GM21526 (cell line): ENCODE data around the gene AKAP6.

Experiments
- ATAC-seq: cut with Tn5 transposase; IDR thresholded peaks from one replicate; pipeline ENCODE4 v1.9.1; 2021; ENCODE audit warnings: moderate library complexity; ENCODE audit not compliant: unreplicated experiment, low FRiP score

AKAP6 gene

DNA sequence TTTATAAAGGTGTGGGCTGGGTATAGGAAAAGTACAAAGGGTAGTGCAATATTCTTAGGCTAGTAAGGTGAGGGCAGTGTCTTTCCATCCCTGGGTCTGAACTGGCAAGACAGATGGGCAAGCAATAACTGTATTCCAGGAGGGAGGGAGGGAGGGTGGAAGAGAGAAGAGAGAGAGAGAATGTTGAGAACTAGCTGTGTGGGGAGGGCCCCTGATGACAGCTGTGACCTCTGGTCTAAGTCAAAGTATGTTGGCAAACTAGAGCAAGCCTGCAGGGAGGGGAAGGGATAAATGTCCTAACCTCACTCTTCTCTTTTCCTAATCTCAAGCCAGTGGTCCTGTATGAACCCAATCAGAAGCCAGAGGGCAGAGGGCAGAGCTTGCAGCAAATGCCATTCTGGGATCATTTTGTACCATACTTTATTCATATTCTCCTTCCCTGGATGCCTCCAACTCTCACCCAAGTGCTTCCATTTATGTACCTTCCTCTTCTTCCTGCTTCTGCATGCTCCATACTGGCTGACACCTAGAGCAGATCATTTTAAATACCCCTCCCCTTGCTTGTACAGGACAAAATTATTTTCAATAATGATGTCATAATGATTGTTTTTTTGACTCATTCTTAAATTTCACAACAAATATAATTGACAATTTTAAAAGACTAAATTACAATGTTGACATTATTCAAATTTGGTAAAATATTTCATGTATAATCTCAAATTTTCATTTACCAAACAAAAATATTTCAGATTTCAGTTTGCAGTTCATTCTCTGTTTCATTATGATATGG lies 75.9 kb downstream of the AKAP6 start:
- ATAC-seq = no peak

DNA sequence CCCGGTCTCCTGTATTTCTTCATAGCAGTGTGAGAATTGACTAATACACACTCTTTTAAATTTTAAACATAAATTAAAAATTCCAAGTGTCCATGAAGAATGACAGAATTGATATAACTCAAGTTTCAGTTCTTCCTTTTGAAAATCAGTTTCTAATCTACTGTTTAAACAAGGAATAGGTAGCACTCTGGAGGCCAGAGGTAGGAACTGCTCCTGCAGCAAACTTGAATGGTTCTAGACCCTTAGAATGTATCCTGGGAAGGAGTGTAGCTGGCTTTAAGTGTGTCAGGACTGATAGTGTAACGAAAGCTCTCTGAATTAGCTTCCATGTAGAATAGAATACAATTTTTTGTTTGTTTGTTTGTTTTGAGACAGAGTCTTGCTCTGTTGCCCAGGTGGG lies 76.8 kb downstream of the AKAP6 start:
- no peak for ATAC-seq

DNA sequence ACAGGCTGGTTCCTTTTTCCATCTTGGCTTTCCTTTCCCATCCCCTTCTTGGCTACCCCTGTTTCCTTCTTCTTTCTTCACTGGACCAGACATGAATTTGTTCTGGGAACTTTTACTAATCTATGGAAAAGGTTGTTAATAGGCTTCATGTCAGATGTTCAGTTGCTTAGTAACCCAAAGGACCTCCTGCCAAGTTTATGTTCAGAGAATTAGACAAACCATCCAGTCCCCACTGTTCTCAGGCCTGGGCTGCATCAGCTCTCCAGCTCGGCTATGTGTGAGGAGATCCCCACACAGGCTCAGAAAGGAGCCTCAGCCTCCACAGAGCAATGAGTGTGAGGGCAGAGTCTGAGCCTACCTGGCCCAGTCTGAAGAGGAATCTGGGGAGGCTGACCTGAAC lies 78.0 kb downstream of the AKAP6 start:
- ATAC-seq = no peak

DNA sequence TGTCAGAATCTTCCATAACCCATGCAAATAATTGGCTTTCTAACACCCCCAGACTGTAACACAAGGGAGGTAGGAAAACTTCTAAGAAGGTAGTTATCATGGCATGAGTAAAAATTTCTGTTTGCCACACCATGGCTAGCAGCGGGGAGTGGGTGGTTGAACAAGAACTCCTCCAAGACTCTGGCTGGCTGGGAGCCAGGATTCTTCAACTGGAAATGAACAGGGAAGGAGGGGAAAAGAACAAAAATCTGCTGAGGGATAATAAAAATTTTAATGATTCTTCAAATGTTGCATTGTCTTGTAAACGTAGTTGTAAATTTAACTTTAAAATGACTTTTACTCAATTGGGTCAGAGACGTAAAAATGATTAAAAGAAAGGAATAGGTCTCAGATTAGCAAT lies 78.9 kb downstream of the AKAP6 start:
- no peak for ATAC-seq

DNA sequence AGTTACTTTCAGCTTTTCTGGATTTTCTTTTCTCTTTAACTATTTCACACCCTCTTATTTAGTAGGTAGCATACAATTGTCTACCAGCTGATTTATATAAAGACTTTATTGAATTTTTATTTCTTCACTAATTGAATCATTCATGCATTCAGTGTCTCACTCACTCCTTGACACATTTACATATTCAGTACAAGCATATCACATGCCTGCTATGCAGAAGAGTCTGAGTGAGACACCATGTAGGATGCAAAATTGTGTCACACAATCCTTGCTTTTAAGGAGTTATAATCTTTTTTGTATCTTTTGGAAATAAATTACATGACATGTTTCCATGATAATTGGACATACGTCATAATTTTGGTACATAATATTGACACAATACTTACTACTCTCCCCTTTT lies 83.0 kb downstream of the AKAP6 start:
- ATAC-seq = no peak

DNA sequence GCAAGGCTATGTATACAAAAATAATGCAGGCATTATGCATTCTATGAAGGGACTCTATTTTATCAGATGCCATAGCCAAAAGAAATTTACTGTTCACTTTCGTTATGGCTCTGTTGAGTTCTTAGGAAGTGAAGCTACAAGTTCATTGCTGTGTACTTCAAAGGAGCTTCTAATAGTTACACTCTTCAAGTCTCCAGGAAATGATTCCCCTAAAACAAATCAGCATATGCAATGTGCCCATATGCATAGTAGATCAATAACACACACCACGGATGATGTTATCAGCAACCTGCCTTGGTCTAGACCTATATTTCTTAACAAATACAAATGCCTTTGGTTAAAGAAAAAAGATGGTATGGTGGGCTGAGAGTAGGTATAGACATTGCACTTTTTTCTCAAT lies 83.4 kb downstream of the AKAP6 start:
- no peak for ATAC-seq

DNA sequence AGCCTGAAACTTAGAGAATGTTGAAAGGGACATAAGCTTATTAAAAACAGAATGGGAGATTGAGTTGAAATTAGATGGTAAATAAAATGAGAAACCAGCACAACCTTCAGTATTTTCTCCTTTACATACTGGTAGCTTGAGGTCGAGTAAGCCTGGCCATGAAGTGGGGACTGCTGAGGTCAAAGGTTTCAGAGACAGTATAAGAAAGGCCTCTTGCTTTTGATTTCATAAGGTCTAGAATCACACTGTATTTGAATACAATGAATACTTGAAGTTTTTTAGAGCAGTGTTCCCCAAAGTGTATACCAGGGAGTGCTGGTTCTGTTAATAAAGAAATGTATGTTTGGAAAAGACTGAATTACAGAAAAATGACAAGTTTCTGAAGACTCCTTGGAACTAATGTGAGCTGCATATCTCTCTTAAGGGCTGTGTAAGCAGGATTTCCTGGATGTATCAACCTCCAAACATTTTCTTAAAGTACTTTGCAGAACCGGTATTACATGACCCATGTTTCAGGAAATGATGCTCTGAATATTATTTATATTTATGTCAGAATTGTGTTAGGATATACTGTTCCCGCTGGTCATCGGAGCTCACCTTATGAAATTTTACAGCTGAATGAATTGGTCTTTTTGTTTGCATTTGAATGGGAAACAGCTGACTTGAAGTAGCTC lies 85.0 kb downstream of the AKAP6 start:
- ATAC-seq = no peak

DNA sequence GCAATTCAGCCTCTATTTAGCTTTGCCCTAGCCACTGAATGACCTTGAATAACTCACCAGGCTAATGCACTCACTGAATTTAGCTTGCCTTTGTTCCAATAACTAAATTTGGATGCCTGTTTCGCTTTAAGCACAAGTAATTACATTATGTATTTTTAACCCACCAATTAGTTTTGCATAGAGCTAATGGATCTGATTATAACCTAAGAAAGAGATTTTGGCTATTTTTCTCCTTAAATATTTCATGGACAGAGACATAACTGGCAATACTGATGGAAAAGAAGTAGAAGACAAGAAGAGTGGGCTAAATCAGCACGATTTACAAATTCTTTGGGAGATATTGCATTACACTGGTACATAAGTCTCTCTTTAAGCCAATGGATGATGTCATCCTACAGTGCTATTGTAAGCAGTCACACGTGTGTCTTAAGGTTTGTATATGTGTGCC lies 85.7 kb downstream of the AKAP6 start:
- no peak for ATAC-seq

DNA sequence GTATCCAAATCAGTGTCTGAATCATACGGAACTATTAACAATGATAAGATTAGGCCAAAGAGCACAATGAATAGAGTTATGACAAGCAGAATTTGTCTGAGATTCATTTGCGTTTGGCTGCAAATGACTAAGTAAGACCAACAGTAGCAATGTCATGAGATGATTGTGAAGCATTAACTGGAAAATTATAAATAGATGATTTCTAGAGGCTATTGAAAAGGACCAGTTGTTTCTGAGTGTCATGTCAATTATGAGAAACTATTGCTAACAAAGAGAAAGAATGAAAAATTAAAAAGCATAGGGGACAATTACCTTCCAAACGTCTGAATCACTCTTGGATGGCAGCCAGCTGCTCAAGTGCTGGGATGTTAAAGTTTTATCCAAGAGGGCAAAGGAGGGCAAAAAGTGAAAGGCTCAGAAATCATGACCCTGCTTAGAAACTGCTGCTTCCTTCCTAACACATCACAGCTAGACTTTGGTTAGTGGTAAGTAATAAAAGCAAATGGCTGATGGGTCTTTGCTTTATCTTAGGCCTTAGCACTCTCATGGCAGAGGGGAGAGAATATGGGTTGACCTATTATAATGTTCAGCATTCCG lies 89.0 kb downstream of the AKAP6 start:
- no peak for ATAC-seq

DNA sequence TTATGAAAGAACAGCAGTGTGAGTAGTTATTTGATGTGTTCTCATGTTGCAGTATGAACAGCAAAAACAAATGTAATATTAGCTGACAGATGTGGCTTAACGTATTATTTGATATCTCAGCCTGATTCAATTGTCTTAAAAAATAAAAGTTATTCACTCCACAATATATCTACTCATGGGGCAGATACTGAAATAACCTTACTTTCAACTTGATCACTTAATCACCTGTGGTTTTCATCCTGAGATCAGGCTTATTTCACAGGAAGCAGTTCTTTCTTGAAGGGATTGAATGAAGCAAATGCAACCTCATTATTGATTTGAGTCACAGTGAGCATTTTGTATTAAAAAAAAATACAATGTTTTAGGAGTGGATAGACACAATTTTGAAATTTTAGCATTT lies 90.3 kb downstream of the AKAP6 start:
- no peak for ATAC-seq

DNA sequence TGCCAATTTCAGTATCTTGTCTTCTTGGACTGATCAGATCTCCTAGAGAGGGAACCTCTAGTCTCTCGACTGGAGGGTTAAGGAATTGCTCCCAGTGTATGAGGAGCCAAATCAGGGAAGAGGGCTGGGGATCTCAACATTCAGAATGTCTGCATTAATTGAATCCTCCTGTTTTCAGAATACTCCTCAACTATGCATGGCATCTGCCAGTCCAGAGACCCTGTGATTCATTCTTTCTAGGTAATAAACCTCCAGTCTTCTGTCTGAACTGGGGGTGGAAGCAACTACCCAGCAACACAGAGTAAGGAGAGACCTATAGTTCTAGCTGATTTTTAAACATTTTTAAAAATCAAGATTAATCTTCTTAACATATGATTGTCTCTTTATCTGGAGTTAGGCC lies 92.7 kb downstream of the AKAP6 start:
- no peak for ATAC-seq

DNA sequence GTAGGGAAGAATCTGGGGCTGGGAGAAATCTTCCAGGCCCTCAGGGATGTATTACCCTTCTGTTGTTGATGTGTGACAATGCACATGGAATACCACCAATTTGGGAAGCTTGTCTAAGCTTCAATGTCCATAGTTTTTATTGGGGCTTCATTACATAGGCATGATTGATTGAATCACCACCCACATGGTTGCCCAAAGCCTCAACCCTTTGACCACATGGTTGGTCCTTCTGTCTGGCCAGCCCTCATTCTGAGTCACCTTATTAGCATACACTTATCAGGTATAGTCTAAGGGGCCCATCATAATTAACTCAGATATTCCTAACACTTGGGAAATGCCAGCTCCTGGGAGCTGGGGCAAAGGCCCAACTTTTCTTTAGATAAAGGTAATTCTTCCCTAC lies 93.3 kb downstream of the AKAP6 start:
- ATAC-seq = no peak

DNA sequence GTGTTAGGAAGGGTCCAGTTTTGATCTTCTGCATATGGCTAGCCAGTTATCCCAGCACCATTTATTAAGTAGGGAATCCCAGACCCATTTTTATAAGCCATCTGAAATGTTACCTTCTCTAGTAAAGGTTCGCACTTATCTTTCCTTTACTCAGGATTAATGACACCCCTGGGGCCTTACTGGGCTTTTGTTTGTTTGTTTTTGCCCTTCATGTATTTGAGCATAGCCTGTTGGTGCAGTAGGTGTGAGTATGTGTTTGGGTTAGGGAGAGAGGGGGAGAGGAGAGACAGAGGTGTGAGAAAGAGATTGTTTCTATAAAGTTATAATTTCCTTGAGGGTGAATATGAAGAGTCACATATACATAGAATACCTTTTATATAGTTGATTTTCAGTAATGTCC lies 96.9 kb downstream of the AKAP6 start:
- no peak for ATAC-seq

DNA sequence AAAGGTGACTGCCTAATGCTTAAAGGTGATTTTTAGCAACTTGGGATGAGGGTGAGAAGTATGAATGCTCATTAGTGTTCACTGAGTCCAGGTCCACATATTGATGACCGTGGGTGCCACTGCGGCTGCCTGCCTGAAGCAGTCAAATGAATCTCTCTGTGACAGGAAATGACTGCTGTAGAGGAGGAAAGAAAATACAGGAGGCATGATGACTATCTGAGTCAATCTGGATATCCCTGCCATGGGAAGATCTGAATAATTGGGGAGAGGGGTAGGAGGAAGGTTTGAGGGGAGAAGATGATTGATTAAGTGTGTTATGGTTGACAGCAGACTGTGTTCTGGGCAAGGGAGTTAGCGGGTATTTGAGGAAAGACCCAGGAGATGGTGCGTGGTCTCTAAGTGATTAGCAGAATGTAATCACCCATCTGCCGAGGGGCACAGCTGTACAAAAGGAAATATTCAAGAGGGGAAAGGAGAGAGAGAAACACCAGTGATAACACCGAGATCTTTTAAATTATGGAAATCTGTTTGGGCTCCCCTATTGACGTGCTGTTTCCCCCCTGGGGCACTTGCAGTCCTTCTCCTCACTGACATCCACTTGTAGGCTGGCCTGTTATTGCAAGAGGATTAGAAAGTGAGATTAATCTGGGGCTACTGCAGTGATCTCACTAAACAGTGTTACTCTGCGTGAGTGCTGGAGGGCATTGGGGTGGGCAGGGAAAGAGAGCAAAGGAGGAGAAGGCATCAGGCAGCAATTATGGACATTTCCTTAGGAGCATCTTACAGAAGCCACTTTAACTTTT lies 97.7 kb downstream of the AKAP6 start:
- ATAC-seq = no peak

DNA sequence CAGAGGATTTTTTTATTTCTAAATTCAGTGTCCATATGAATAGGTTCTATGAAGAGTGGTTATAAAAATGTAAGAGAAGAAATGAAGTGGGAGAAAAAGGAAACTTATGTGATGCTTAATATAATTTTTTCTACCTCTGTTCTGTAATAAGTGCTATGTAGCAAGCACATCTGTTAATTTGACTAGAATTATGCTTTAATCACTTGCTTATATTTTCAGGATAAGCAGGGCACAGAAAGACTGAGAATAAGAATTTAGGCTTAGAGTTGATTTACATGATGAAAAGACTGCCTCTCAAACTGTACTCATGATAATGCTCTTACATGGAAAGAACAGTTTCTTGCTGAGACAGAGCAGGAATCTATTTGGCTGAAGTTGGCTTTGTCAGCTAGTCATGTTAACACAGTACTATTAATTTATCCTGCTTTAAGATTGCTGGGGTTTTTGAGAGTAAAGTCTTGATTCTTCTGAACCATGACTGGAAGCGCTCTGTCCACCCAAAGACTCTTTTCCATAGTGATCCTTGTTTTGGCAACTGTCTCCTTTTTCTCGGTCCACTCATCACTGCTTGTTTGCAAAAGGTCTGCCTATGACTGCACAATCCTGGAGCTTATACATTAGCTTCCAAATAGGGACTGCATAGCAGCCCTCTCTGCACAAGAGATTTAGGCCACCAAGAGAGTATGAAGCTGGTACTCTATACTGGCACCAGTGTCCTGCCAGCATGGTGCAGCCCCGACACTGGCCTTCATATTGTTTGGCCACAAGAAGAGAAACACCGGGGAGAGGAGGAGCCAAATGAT lies 98.8 kb downstream of the AKAP6 start:
- ATAC-seq = no peak

DNA sequence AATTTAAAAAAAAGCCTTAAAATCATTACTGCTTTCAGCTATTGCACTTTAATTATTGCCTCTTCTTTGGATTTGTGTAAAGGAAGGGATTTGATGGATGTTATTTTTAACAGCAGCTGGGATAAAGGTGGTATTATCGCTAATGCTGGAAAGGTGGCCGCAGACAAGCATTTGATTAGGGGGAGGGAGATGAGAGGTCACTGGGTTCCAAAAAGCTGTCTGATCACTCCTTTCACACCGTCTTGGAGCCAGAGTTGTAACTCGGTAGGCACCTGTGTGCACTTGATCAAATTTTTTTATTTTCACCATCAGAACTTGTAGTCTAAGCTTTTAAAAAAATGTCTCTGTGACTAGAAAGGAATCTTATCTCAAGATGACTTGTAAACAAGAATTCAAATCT lies 99.8 kb downstream of the AKAP6 start:
- no peak for ATAC-seq

DNA sequence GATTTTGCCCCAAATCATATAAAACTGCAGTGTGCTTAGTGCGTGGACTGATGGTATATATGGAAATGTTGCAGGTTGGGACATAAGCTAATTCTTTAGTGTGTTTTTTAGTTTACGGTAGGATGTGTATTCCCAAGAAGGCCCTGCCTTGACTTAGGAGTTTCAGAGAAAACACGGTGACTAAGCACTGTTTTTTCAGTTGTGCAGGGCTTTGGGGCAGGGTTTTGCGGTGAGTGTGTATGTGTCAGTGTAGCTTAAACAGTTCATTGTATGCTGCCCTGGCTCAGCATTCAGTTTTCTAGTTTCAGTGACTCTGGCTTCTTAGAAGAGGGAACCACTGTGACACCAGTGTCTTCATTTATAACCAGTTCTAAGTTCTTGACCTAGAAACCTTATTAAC lies 101.2 kb downstream of the AKAP6 start:
- no peak for ATAC-seq

DNA sequence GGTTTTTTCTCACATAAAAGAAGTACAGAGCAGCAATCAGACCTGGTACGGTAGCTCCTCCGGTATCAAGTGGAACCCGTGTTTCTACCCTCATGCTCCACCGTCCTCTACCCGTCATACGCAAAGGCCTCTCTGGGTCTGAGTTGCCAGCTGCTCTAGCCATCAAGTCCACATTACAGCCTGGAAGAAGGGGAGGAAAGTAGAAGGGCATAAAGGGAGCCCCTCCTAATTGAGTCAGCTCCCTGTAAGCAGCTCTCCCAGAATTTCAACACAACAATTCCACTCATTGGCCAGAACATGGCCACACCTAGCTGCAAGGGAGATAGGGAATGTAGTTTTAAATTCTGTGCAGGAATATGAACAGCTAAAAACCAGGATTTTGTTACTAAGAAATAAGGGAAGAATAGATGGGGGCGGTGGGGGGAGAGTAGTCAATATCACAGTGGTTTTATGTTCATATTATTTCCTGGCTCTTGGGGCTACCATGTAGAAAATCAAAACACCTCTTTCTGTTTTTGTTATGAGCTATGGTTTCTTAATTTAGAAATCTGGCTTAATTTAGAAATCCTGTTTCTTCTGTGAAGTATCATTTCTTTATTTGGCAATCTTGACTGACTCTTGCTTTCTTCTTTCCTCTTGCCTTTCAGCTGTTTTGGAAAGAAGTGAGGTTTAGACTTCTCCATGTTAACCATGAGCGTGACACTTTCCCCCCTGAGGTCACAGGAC lies 103.9 kb downstream of the AKAP6 start:
- no peak for ATAC-seq

DNA sequence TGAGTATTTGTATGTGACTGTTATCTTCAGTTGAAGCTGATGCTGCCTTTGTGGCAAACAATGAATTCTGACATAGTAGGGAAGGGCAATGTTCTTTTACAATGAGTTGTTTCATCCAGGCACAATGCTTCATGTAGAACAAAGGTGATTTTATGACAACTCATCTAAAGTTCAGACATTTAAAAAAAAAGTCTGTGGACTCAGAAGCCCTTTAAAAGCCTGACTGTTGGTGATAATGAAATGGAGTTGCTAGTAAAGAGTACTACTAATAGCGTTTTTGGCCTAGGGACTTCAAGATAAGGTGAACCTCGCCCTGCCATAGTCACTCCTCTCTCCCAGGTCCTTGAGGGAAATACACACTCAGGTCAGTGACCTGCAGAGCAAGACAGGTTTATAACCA lies 105.1 kb downstream of the AKAP6 start:
- no peak for ATAC-seq

DNA sequence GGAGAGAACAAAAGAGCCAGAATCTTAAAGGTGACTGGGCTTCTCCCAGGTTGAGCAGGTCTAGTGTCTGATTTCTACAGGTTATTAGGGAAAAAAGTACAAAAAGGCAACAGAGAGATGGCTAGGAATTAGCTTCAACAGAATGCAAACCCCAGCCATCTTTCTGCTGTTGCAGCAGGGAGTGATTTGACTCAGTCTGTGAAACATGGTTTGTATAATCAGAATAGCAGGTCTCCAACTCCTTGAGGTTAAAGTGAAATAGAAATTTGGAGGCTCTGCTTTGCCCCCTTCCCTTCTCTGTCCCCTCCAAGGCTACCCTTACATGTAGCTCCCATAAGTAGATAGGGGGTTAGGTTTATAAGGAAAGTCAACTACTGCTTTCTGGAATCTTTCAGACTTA lies 105.8 kb downstream of the AKAP6 start:
- no peak for ATAC-seq
